ENCODE measurements around the gene FOXO6. TPM values are rescaled to one million over a fixed set of nuclear protein-coding genes. Genes with fewer than 3 reads are reported as not detected.

Gene FOXO6
- total RNA-seq = not detected in 2 replicates

GRCh38 chr1:41360786-41361494 lies at the start of gene FOXO6:
FOXO6 (plus strand) TSS chr1:41361434.

Other genes starting within 250 kb of the FOXO6 start
- gene SCMH1, start 119.1 kb upstream of the FOXO6 start, total RNA-seq = 18.6 and 22.8 TPM in 2 replicates
- 0.33 TPM in 1 of 2 replicates, not detected in the other for gene EDN2, start 123.2 kb downstream of the FOXO6 start, total RNA-seq

Measured in smooth muscle cell of trachea (primary cell).